HEK293 (cell line): ENCODE data around the gene ZNF101.

ENCODE experiments used
- TF ChIP-seq, protein P1 (sequence below): fragments of 450-650 bp; formaldehyde crosslinking; IDR thresholded peaks from 2 replicates; pipeline ENCODE4 v1.5.1; 2016; ENCODE audit warnings: missing biosample characterization, missing genetic modification characterization
- TF ChIP-seq, protein P2 (sequence below): fragments of 450-650 bp; formaldehyde crosslinking; IDR thresholded peaks from 2 replicates; pipeline ENCODE4 v1.5.1; 2016; ENCODE audit warnings: missing biosample characterization, missing genetic modification characterization
- TF ChIP-seq, protein P3 (sequence below): fragments of 450-650 bp; formaldehyde crosslinking; IDR thresholded peaks from 2 replicates; pipeline ENCODE4 v1.5.1; 2016; ENCODE audit warnings: missing biosample characterization, missing genetic modification characterization
- TF ChIP-seq, protein P4 (sequence below): fragments of 450-650 bp; formaldehyde crosslinking; IDR thresholded peaks from 2 replicates; pipeline ENCODE4 v1.5.1; 2016; ENCODE audit warnings: missing biosample characterization, missing genetic modification characterization

DNA sequence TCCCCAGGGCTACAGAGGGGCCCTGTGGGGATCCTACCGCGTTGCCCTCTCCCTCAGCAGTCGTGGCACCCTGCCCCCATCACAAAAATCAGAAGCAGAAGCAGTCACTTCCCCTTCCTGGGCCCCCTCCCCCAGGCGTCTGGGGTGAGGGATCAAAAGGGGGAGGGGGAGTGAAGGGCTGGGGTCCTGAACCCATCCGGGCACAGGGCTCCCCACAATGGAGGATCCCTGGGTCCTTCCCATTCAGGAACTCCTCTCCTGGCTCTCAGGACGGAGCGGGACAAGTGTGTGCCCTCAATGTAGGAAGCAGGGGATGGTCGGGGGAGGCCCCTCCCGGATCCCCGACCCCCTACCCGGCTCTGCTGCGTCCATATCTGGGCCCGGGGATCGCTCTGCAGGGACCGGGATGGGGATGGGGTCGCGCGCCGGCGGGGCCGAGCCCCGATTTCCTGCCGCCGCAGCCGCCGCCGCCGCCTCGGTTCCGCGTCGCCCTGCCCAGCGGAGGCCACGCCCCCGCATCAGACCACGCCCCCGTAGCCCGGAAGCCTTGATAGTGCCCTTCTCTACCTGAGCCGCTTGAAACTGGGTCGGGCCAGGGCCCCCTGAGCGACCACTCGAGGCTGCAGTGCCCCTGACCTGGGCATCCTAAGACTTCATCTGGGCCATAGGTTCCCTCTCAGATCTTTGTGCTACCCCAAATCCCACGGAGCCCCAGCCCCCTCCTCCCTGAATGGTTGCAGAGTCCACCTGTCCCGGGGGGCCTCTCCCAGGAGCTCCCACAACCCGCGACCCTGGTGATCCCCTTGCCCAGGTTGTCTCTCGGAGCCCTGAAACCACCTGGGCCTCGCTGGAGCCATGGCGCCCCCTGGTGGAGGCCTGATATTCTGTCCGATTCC lies 25.2 kb upstream of the ZNF101 start, which contains the start of gene GMIP:
- TF ChIP-seq, protein P1, sequence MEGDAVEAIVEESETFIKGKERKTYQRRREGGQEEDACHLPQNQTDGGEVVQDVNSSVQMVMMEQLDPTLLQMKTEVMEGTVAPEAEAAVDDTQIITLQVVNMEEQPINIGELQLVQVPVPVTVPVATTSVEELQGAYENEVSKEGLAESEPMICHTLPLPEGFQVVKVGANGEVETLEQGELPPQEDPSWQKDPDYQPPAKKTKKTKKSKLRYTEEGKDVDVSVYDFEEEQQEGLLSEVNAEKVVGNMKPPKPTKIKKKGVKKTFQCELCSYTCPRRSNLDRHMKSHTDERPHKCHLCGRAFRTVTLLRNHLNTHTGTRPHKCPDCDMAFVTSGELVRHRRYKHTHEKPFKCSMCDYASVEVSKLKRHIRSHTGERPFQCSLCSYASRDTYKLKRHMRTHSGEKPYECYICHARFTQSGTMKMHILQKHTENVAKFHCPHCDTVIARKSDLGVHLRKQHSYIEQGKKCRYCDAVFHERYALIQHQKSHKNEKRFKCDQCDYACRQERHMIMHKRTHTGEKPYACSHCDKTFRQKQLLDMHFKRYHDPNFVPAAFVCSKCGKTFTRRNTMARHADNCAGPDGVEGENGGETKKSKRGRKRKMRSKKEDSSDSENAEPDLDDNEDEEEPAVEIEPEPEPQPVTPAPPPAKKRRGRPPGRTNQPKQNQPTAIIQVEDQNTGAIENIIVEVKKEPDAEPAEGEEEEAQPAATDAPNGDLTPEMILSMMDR: peak; percentile 62
- TF ChIP-seq, protein P2, sequence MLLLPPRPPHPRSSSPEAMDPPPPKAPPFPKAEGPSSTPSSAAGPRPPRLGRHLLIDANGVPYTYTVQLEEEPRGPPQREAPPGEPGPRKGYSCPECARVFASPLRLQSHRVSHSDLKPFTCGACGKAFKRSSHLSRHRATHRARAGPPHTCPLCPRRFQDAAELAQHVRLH (tag by site-specific recombination): no peak
- TF ChIP-seq, protein P3, sequence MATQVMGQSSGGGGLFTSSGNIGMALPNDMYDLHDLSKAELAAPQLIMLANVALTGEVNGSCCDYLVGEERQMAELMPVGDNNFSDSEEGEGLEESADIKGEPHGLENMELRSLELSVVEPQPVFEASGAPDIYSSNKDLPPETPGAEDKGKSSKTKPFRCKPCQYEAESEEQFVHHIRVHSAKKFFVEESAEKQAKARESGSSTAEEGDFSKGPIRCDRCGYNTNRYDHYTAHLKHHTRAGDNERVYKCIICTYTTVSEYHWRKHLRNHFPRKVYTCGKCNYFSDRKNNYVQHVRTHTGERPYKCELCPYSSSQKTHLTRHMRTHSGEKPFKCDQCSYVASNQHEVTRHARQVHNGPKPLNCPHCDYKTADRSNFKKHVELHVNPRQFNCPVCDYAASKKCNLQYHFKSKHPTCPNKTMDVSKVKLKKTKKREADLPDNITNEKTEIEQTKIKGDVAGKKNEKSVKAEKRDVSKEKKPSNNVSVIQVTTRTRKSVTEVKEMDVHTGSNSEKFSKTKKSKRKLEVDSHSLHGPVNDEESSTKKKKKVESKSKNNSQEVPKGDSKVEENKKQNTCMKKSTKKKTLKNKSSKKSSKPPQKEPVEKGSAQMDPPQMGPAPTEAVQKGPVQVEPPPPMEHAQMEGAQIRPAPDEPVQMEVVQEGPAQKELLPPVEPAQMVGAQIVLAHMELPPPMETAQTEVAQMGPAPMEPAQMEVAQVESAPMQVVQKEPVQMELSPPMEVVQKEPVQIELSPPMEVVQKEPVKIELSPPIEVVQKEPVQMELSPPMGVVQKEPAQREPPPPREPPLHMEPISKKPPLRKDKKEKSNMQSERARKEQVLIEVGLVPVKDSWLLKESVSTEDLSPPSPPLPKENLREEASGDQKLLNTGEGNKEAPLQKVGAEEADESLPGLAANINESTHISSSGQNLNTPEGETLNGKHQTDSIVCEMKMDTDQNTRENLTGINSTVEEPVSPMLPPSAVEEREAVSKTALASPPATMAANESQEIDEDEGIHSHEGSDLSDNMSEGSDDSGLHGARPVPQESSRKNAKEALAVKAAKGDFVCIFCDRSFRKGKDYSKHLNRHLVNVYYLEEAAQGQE (tag by site-specific recombination): no peak
- TF ChIP-seq, protein P4, sequence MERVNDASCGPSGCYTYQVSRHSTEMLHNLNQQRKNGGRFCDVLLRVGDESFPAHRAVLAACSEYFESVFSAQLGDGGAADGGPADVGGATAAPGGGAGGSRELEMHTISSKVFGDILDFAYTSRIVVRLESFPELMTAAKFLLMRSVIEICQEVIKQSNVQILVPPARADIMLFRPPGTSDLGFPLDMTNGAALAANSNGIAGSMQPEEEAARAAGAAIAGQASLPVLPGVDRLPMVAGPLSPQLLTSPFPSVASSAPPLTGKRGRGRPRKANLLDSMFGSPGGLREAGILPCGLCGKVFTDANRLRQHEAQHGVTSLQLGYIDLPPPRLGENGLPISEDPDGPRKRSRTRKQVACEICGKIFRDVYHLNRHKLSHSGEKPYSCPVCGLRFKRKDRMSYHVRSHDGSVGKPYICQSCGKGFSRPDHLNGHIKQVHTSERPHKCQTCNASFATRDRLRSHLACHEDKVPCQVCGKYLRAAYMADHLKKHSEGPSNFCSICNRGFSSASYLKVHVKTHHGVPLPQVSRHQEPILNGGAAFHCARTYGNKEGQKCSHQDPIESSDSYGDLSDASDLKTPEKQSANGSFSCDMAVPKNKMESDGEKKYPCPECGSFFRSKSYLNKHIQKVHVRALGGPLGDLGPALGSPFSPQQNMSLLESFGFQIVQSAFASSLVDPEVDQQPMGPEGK (tag by site-specific recombination): peak; percentile 72
